ENCODE data around the gene ZNF143.

The ZNF143 gene

DNA sequence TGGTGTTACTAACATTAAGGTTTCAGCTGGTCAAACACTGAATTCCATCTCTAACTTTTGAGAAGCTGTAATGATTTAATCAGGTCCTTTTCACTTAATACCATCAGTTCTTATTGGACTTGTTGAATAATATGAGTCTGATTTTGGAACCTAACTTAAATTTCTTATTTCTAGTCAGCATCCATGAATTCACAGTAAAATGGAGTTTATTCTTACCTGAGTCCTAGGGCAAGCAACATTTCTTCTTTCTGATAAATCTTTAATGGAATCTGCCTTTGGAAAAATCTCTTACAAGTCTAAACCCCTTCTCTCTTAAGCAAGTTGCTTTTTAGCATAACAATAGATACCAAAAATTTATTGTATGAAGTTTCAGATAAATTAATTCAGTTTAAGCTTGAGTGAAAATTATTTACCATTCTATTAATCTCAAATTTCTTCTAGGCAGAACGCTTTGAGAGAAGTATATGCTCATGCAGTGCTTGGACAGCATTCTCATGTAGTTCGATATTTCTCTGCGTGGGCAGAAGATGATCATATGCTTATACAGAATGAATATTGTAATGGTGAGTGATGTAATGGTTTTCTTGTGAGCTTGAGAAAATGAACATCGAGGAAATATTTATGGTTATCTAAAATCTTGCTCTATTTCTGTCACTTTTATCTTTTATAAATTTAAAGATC is 116.0 kb downstream of the ZNF143 start:
- DNase-seq: no peak

DNA sequence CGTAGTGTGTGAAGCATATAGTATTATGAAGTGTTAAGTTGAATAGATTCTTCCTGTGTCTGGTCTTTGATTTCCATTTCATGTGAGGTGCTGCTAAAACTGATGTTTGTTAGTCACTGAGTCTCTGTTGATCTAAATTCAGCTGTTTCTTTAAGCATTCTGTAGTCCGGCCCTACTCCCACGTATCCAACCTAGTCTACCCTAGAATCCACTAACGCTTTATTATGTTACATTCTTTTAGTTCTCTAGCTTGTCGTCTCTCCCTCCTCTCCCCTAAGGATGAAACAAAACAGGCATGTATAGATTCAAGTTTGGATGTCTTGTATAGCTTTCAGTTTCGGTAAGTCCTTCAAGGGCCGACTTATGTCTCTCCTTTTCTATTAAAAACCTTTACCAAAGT is 116.7 kb downstream of the ZNF143 start:
- DNase-seq: no peak

Data from eye (tissue), 1 donor.